NCI-H510A (cell line): ENCODE results near the gene GRM8.
A peak's percentile ranks its signal among the peaks of the same experiment; 100 is the strongest.

ENCODE experiments used
- DNase-seq: peaks from one replicate; lab custom pipeline; 2025; lab: John Stamatoyannopoulos, UW

The GRM8 gene

DNA sequence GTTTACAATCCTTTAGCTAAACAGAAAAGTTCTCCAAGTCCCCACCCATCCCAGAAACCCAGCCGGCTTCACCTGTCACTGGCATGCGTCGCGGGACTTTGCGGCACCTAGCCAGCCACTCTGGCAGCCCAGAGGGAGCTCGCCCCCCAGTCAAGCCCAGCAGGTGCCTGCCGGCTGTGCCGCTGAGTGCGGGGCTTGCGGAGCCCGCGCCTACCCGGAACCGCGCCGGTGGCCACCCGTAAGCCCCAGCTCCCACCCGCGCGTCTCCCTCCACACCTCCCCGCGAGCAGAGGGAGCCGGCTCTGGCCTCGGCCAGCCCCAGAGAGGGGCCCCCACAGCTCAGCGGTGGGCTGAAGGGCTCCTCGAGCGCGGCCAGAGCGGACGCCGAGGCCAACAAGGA is 446.1 kb downstream of the GRM8 start:
- DNase-seq, result no peak

DNA sequence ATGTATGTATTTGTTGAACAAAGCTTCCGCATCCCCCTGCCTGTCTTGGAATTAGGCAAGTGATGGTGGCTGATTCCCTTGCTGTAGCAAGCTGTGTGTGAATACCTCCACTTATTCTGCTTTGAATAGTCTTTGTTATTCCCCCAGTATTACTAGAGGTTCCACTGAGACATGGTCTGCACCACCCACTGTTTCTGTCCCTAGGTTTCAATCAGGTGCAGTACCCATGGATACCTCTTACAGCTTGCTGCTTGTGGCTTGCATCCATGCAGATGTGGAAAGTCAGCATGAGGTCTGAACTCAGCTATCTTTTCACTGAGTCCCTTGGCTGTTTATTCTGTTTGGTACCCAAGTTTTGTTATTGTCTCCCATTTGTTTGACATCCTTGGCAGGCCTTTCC is 447.4 kb downstream of the GRM8 start:
- no peak for DNase-seq

DNA sequence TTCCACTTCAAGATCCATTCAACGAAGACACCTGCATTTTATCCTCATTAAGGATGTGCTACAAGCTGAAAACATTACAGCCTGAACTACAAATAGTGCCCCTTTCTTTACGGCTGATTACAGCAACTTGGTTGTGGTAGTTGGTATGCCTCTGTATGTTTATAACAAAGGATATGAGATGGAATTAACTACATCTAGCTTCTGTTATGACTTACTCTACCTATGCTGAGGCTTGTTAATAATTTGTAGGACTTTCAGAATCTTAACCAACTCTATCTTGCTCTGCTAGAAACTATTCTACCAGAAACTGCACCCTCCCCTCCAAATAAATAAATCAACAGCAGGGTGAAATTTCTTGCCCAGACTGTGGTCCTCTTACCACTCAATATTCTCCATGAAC is 448.1 kb downstream of the GRM8 start:
- no peak for DNase-seq

DNA sequence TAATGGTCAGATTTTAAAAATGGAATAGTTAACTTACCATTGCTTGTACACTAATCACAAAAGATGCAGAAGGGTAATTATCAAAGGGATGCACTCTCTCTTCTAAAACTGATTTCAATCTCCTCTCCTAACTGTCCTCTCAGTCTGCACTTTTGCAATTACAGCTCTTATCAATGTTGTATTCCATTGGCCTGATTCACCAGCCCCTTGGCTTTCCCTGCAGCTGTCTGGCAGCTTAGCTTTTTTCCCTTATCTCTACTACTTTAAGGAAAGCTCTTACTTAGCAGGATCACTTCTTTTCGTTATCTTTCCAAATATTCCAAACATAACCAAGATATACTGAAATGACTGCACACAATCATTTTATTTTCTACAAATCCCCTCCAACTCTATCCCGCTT is 448.8 kb downstream of the GRM8 start:
- DNase-seq, result no peak

DNA sequence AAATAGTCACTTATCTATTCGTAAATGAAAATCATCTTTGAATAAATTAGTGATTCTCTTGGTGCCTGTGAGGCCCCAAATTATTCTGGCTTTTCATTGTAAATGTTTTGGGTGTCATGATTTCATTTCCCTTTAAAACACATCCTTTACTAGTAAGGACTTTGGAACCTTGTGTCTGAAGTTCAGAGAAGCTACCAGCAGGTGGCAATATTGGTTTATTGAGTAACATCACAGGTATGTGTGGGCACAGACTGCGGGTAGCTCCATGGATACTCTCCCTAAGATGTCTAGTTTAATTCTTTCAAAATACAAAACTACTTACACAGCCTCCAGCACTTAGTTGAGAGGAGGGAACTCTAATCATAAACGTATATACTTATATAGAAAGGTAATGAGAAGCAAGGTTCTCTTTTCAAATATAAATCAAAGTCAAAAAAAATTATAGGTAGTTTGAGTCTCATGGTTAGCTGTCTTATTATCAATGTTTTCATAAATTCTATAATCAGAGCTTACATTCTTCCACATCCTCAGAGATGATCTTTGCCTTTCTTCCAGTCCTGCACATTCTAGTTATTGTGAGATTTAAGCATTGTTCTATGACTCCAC is 449.6 kb downstream of the GRM8 start:
- peak; percentile 25 for DNase-seq

DNA sequence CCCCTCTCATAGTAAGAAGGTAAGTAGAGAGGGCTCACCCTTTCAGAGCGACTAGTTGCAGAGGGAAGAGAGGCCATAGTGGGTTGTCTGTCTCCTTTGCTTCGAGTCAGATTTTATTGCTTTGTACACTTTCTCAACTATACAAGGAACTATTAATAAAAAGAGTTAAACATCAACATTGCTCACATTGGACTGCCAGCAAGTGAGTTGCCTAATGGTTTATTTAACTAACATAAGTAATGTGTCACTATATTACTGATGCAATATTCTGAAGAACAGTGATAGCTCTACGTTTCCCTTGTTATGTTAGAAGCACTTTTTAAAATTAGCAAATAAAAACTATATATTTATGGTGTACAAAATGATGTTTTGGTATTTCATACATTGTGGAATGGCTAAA is 451.0 kb downstream of the GRM8 start:
- DNase-seq, result no peak

DNA sequence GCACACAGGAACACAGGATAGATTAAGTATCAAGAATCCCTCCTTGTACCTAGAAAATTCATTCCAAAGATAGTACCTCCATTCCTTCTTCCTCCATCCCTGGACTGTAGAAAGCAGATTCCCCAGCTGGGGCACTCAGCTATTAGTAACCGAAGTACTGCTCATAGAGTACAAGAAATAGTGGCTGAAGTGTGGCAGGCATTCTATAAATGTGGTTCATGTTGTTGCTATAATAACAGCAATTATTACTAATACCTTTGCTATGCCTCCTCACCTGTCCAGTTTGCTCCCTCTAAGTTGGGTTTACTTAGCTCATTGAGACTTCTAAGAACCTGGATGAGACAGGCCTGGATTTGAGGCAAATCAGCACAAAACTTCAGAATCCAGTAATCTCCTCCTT is 453.2 kb downstream of the GRM8 start:
- no peak for DNase-seq

DNA sequence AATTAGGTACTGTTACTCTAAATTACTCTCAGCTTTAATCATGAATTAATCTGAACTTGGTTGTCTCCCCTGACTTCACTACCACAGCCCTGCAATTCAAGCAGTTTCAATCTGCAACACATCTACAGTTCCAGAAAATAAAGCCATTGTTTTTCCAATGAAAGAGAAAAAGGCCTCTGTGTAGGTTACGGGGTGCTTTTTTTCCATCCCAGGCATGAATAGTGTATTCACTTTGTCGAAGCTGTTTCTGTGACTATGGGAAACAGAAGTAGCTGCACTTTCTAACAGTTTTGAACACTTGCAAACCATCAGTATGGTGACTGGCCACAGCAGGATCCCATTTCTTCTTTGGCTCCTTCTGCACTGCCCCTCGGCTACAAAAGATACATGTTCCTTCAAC is 460.2 kb downstream of the GRM8 start:
- no peak for DNase-seq

DNA sequence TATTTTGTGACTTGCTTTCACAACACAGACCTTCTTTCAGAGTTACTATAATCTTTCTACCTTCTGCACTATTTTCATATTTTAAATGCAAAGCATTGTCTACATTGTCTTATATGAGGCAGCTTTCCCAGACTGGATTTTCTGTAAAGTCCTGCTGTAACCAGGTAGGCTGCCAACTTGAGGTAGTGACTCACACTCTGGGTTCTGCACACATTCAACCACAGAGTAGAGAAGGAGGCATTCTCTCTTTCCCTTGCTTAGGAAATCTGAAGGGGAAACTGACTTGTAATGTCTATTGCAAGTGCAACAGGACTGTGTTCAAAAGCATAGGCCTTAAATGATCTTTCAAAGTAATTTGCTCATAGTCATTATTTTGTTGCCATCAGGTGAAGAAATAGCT is 461.4 kb downstream of the GRM8 start:
- no peak for DNase-seq

DNA sequence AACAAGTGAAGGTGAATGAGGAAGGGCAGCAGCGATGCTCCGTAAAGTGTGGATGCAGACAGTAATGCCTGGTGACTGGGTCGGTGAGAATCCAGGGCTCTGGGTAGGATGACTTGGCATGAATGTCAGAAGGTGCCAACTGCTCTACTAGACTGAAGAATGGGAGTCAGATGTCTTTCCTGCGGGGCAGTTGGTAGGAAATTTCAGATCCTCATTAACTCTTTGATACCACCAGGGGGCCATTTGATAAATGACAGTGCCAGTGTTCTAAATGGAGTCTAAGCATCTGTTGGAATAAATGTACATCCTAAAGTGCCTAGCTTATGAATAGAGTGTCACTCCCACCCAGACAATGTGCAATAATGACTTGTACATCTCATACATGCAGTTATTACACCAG is 462.0 kb downstream of the GRM8 start:
- DNase-seq, result no peak

DNA sequence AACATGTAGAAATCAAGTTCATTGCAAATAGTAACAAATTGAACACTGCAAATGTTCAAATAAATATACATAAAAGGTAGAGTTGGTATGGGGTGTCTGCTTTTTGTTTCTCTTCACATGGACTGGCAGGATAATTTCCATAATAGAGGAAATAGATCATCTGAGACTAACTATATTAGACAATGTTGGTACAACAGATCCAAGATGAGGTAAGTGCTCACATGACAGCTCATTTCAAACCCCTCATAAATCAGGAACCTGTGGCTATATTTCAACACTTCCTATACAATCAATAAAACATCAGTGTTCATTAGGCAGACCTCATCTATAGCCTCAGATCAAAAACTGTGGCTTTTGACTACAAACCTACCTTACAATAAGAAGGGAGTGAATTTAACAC is 469.1 kb downstream of the GRM8 start:
- no peak for DNase-seq

DNA sequence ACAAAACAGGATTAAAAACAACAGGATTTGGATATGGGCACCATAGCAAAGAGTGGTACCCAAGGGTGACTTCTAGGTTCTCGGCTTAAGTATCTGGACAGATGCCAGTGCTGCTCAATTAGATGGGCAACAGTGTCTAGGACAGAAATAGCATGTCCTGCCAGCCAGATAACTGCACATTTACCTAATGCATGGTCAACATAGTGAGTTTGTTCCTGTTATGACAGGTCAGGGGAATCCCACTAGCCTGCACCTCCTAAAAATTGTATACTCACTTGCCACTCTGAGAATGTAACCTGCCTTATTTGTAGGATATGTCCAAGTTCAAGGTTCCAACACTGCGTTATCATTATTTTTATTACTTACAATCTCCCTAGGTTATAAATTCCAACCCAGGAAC is 471.7 kb downstream of the GRM8 start:
- DNase-seq, result no peak

DNA sequence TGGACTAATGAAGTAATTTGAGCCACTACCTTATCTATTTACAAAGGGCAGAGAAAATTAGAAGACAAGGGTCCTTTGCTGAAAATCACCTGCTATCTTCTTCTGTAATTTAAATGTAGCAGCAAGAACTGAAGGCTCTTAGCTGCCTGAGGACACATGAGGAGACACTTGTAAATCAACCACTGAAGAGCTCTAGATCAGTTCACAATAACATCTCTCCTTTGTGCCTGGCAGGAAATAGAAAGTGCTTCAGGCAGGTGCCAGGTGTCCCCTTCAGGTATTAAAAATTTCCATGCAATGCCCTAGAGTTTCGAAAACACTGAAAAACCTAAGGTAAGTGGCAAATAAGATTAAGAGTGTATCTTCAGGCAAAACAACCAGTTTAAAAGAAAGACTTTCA is 474.6 kb downstream of the GRM8 start:
- DNase-seq, result peak; percentile 76

DNA sequence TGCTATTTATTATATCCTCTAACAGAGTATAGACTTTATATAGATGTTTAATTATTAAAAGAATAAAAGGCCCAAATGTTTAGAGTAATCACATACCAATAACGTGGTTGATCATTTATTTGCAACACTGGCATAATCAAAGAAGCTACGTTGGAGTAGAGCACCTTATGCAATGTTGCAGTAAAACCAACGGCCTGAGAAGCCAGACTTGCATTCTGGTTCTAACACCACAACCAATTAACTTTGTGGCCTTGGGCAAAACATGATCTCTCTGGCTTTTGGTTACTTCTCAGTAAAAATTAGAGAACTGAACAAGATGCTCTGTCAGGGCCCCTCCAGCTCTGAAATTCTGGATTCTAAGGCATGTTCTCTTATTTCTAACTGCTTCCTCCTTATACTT is 476.2 kb downstream of the GRM8 start:
- no peak for DNase-seq

DNA sequence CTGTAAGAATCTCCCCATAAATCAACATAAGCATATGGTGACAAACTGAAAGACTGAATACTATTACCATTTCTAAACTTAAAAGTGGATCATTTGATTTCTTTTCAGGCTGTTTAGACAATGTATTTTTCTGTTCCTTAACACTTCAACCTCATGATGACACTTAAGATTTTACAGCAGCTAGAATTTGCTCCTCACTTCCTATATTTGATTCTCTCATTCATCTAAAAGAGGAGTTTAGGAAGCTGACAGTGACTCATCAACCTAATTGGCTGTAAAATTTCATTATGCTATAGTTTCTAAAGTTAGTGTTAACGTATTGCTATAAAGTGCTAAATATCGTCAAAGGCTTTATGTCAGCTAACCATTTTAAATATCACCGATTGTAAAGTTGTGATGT is 478.7 kb downstream of the GRM8 start:
- no peak for DNase-seq

DNA sequence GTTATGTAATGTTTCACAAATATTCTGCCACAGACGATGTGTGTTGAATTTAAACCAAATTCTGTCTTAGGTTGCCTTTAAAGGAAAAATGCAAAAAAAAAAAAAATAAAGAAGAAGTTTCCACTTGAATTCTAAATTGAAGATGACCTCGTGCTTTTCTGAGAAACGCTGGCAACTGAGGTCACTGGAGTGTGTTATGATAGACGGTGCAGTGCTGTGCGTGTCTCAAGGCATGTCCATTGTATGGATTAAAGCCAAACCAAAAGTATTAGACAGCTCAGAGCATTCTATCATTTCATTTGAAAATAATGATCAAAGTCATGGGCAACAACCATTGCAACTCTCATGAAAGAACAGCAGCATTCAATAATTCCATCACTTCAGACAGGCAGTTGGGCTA is 483.9 kb downstream of the GRM8 start:
- no peak for DNase-seq

DNA sequence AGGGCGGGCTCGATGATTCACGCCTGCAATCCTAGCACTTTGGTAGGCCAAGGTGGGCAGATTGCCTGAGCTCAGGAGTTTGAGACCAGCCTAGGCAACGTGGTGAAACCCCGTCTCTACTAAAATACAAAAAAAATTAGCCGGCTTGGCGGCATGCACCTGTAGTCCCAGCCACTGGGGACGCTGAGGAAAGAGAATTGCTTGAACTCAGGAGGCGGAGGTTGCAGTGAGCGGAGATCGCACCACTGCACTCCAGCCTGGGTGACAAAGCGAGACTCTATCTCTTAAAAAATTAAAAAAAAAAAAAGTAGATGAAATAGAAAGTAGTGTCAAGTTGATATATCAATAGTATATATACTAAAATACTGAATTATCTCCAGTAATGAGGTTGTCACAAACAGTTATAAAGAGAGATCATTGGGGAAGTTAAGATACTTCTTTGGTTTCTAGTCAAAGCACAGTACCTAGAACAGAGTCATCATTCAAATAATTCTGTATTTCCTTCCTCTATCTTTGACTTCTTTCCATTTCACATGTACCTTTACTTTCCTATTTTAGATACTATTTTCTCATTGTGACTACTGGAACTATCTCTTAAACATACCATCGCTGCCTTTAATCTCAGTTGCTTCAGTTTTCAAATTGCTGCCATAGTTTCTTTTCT is 491.7 kb downstream of the GRM8 start:
- DNase-seq, result no peak

DNA sequence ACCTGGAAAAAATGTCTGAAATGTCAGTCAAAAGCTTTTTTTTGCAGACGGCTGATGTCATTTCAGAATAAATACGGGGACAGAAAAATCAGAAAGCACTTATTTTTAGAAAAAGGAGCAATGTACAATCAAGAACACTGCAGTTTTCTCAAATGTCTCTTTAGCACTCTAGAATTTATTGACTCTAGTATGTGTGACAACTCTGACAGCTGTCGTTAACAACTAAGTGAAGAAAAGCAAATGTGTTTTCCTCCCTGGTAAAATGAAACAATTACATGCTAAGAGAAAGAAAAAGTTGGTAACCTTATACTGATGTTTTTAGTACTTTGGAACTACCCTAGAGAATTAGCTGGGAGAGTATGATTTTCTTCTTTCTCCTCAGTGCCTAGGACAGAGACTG is 497.4 kb downstream of the GRM8 start:
- DNase-seq, result no peak

DNA sequence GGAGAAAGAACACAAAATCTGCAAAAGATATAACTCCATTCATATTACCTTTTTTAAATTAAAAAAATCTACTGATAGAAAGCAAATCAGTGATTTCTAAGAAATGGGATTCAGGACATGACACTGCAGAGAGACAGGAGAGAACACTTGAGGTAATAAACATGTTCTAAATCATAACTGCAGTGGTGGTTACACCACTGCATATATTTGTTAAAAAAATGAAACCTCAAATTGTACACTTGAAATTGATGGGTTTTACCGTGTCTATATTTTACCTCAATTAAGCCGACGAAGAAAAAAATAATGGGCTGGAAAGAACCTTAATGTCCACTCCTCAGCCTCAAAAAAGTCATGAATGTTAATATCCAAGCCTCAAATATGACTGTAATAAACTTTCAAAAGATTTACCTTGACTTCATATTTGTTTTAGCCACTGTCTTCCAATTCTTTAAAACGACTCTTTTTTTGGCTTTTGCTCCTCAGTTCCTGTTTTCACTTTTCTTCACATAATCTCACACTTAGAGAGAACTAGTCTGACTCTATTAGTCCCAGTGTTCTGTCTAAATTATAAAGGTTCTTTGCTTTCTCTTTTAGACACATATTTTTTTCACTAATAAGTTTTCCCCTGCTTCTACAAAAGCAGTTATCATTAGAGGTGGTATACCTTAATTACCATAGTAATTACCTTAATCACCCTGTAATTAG is 502.4 kb downstream of the GRM8 start:
- no peak for DNase-seq

DNA sequence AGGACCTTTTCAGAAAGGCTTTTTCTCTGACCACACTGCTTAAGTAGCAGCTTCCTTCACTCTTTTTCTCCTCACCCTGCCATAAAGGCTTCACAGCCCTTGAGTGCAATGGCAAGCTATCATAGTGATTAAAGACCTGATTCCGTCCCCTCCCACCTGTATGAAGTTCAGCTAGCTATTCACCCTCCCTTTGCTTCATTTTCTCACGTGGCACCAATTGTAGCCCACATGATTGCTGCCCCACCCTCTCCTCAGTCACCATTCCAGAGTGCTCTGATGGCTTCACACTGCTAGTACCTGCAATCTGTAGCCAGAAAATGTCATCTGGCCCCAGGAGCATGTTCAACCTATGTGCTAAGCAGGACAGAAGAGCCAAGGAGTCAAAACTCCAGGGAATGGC is 523.8 kb downstream of the GRM8 start:
- no peak for DNase-seq

DNA sequence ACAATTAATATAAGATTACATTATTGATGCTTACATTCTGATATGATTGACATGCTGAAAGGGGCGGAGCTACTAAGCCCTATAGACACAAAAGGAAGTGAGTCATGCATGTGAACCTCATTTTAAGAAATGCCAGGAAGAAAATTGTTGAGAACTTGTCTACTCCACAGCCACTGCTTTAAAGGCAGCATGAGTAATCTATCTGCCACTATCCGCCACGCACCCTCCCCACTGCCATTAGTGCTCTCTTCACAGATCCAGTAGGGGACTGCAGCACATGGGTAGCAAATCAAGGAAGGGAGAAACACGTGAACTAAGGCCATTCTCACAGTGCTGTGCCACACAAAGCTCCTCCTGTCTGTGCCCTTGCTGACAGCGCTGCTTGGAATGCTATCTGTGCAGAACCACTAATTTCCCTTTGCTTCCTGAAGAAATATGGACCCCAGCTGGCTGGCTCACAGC is 524.8 kb downstream of the GRM8 start:
- DNase-seq, result no peak

DNA sequence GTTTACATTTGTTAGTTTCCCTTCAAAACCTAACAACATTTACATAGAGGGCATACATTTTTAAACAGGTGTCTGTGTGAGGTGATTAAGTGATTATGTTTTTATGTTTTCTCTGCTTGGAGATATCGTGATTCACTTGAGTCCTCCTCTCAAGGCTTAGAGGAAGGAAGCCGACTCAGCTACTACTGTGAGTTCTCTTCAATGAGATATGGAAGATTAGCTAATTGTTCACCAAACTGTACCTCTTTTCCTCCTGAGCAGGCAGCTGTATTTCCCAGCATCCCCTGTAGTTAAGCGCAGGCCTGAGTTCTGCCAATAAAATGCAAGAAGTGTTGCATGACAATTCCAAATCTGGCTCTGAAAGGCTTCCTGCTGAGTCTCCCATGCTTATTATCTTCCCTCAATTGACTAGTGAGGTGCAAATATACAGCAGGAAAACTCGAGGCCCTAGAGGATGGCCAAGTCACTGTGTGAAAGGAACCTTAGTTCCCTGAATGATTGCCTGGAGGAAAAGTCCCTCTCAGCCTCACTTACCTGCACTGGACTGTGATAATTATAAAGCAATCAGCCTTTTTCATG is 528.7 kb downstream of the GRM8 start:
- DNase-seq, result no peak

DNA sequence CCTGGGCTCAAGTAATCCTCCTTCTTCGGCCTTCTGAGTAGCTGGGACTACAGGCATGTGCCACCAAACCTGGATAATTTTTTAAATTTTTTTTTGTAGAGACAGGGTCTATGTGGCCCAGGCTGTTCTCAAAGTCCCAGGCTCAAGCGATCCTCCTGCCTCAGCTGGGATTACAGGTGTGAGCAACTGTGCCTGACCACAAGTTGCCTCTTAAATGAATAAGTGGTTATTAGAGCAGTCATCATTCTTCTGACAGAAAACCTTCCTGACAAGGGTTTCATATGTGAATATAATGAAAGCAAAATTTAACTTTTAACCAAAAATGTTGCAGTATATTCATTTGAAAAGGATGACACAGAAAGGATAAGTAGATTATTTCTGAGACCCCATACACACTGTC is 532.5 kb downstream of the GRM8 start:
- DNase-seq, result no peak
